GM23248 (cell line): ENCODE results near the gene RABGAP1L.

ENCODE experiments used
- EZH2 ChIP-seq: fragments of 200-600 bp; sonication (generic); IDR thresholded peaks from 2 replicates; pipeline ENCODE4 v1.6.1; 2018; ENCODE audit warnings: antibody characterized with exemption, mild to moderate bottlenecking; ENCODE audit not compliant: insufficient read depth, poor library complexity, severe bottlenecking
- EZH2phosphoT487 ChIP-seq: fragments of 200-600 bp; sonication (generic); IDR thresholded peaks from 2 replicates; pipeline ENCODE4 v1.6.1; 2018; ENCODE audit warnings: antibody characterized with exemption, moderate library complexity, mild to moderate bottlenecking, low read depth; ENCODE audit not compliant: insufficient read depth

GRCh38 chr1:174393885-174394284 lies 234.6 kb downstream of the RABGAP1L start:
- no peak for TF ChIP-seq EZH2
- no peak for TF ChIP-seq EZH2phosphoT487
